Measurements from ENCODE around the gene ZNF138.

- TF ChIP-seq POLR2A (IDR thresholded peaks at IDR 0.05) (no peak), CTCF (IDR thresholded peaks at IDR 0.05) (no peak)
These were observed 81.6 kb downstream of the ZNF138 start for GRCh38 chr7:64875658-64876406.
